ENCODE results near the gene UBE2Q1. TPM values are rescaled to one million over a fixed set of nuclear protein-coding genes. Genes with fewer than 3 reads are reported as not detected.

The UBE2Q1 gene
- total RNA-seq, 1 experiment from 2014 or later = 62.7 TPM

- Mint-ChIP-seq H3K27ac (peak overlapping the region; percentile 87), H3K36me3 (peaks cover 24% of the 10 kb centered on the region), H3K4me3 (peak overlapping the region; percentile 67), H3K4me1 (peaks cover 28% of the 10 kb centered on the region), H3K9me3 (no peaks in the 10 kb centered on the region), H3K27me3 (ENCODE audit: low read depth) (no peaks in the 10 kb centered on the region)
- peak; percentile 95 for DNase-seq (ENCODE audit: low spot score)
- POLR2A ChIA-PET = interaction anchor here (1.0 kb wide), 1 partner anchor 9 kb away, joined by 8 read pairs; the partner anchor contains the start of gene CHRNB2
- ATAC-seq = peak; percentile 70
- CTCF ChIA-PET = interaction anchor here (0.8 to 2.2 kb wide), 43 partner anchors 9 to 608 kb away, joined by 3 to 26 read pairs (median 4); partner anchors contain the start of genes CHRNB2, KCNN3, PBXIP1 and PMVK
- TF ChIP-seq ZNF219 (CRISPR knock-in tag; IDR thresholded peaks at IDR 0.05; ENCODE audit: borderline replicate concordance) (peak; percentile 92), ZMAT4 (CRISPR knock-in tag; IDR thresholded peaks at IDR 0.05) (no peak), ZNF396 (CRISPR knock-in tag; IDR thresholded peaks at IDR 0.05; ENCODE audit: borderline replicate concordance) (no peak; the same call in 1 of the 2 replicates), ARID4B (CRISPR knock-in tag; IDR thresholded peaks at IDR 0.05; ENCODE audit: borderline replicate concordance) (peak; percentile 97; the same call in 1 of the 2 replicates), ZBTB21 (CRISPR knock-in tag; IDR thresholded peaks at IDR 0.05; ENCODE audit: borderline replicate concordance) (peak; percentile 95), JUN (CRISPR knock-in tag; IDR thresholded peaks at IDR 0.05) (peak; percentile 77; the same call in 1 of the 2 replicates), CBFB (CRISPR knock-in tag; IDR thresholded peaks at IDR 0.05; ENCODE audit: low read depth) (peak; percentile 97; the same call in 1 of the 2 replicates), MAX (CRISPR knock-in tag; IDR thresholded peaks at IDR 0.05) (peak; percentile 100), CDX4 (CRISPR knock-in tag; IDR thresholded peaks at IDR 0.05; ENCODE audit: borderline replicate concordance) (no peak), FOXP4 (CRISPR knock-in tag; IDR thresholded peaks at IDR 0.05) (peak; percentile 99), PRRX2 (CRISPR knock-in tag; IDR thresholded peaks at IDR 0.05) (no peak), MYBL2 (CRISPR knock-in tag; IDR thresholded peaks at IDR 0.05) (no peak; the same call in none of the 2 replicates), CREM (CRISPR knock-in tag; IDR thresholded peaks at IDR 0.05) (peak; percentile 94), CTCF (IDR thresholded peaks at IDR 0.05) (no peak), OVOL2 (CRISPR knock-in tag; IDR thresholded peaks at IDR 0.05; ENCODE audit: borderline replicate concordance) (no peak), NR2C2 (CRISPR knock-in tag; IDR thresholded peaks at IDR 0.05) (peak; percentile 81), NR3C1 (CRISPR knock-in tag; conservative IDR thresholded peaks at IDR 0.05; ENCODE audit: low read depth) (peak; percentile 83; the same call in 1 of the 2 replicates), TP53 (CRISPR knock-in tag; IDR thresholded peaks at IDR 0.05) (peak; percentile 98), ZSCAN18 (CRISPR knock-in tag; IDR thresholded peaks at IDR 0.05) (no peak; the same call in 1 of the 2 replicates), TCF7 (CRISPR knock-in tag; IDR thresholded peaks at IDR 0.05; ENCODE audit: low read depth) (peak; percentile 91), ZNF121 (CRISPR knock-in tag; IDR thresholded peaks at IDR 0.05) (peak; percentile 66; the same call in 1 of the 2 replicates), ZNF317 (CRISPR knock-in tag; IDR thresholded peaks at IDR 0.05; ENCODE audit: borderline replicate concordance, low read depth) (peak; percentile 69; the same call in 1 of the 2 replicates), ZNF671 (CRISPR knock-in tag; IDR thresholded peaks at IDR 0.05) (no peak), ETV6 (CRISPR knock-in tag; IDR thresholded peaks at IDR 0.05) (peak; percentile 99), SOX15 (CRISPR knock-in tag; IDR thresholded peaks at IDR 0.05) (no peak), IRF2 (CRISPR knock-in tag; IDR thresholded peaks at IDR 0.05; ENCODE audit: borderline replicate concordance, low read depth) (peak; percentile 89), GRHL2 (CRISPR knock-in tag; IDR thresholded peaks at IDR 0.05; ENCODE audit: insufficient replicate concordance, severe bottlenecking) (no peak)
Observed at GRCh38 chr1:154558720-154559465, 431 bp upstream of the UBE2Q1 start.

Measured in WTC11 (cell line).